ENCODE data around the gene WWOX.

WWOX gene

DNA sequence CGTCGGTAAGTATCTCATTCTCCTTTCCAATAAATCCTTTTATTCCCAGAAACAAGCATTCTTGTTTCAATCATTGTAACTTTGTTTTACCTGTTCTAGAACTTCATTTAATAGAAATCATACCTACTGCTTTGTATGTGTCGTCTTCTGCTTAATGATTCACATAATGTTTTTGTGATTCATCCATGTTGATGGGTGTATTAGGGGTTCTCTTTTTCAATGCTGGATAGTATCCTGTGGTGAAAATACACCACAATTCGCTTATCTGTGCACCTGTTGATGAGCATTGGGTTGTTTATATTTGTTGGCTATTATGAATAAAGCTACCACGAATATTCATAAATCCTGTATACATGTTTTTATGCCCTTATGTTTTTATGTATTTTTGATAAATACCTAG, 797.8 kb downstream of the WWOX start (continued):
- TF ChIP-seq POU6F1 (CRISPR knock-in tag; IDR thresholded peaks at IDR 0.05; ENCODE audit: borderline replicate concordance, low read depth) (no peak), CREB5 (CRISPR knock-in tag; IDR thresholded peaks at IDR 0.05; ENCODE audit: low read depth) (no peak), OSR1 (CRISPR knock-in tag; IDR thresholded peaks at IDR 0.05) (no peak)

- TF ChIP-seq ESRRG (CRISPR knock-in tag; IDR thresholded peaks at IDR 0.05) = no peak
- TF ChIP-seq ZFP30 (CRISPR knock-in tag; IDR thresholded peaks at IDR 0.05) = no peak
- TF ChIP-seq ZNF565 (CRISPR knock-in tag; conservative IDR thresholded peaks at IDR 0.05; ENCODE audit: low read depth) = no peak
- no peak for TF ChIP-seq ISL1 (CRISPR knock-in tag; IDR thresholded peaks at IDR 0.05)
- TF ChIP-seq, protein P1, sequence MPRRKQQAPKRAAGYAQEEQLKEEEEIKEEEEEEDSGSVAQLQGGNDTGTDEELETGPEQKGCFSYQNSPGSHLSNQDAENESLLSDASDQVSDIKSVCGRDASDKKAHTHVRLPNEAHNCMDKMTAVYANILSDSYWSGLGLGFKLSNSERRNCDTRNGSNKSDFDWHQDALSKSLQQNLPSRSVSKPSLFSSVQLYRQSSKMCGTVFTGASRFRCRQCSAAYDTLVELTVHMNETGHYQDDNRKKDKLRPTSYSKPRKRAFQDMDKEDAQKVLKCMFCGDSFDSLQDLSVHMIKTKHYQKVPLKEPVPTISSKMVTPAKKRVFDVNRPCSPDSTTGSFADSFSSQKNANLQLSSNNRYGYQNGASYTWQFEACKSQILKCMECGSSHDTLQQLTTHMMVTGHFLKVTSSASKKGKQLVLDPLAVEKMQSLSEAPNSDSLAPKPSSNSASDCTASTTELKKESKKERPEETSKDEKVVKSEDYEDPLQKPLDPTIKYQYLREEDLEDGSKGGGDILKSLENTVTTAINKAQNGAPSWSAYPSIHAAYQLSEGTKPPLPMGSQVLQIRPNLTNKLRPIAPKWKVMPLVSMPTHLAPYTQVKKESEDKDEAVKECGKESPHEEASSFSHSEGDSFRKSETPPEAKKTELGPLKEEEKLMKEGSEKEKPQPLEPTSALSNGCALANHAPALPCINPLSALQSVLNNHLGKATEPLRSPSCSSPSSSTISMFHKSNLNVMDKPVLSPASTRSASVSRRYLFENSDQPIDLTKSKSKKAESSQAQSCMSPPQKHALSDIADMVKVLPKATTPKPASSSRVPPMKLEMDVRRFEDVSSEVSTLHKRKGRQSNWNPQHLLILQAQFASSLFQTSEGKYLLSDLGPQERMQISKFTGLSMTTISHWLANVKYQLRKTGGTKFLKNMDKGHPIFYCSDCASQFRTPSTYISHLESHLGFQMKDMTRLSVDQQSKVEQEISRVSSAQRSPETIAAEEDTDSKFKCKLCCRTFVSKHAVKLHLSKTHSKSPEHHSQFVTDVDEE (CRISPR knock-in tag; IDR thresholded peaks at IDR 0.05) = no peak
- ATAC-seq = no peak
Measured at GRCh38 chr16:78900044-78900811, 800.8 kb downstream of the WWOX start.

- no peak for ATAC-seq
- TF ChIP-seq RARB (CRISPR knock-in tag; IDR thresholded peaks at IDR 0.05) (no peak), CSRNP3 (CRISPR knock-in tag; IDR thresholded peaks at IDR 0.05) (no peak), GLIS3 (CRISPR knock-in tag; IDR thresholded peaks at IDR 0.05) (no peak), ZC3H10 (CRISPR knock-in tag; IDR thresholded peaks at IDR 0.05) (no peak), CSDC2 (CRISPR knock-in tag; IDR thresholded peaks at IDR 0.05) (no peak), PPARA (CRISPR knock-in tag; IDR thresholded peaks at IDR 0.05; ENCODE audit: borderline replicate concordance) (no peak), ZFP3 (CRISPR knock-in tag; IDR thresholded peaks at IDR 0.05) (no peak), ESRRG (CRISPR knock-in tag; IDR thresholded peaks at IDR 0.05) (no peak), CREB5 (CRISPR knock-in tag; IDR thresholded peaks at IDR 0.05; ENCODE audit: low read depth) (no peak)
- TF ChIP-seq, protein P1 (CRISPR knock-in tag; IDR thresholded peaks at IDR 0.05) = no peak
Measured at GRCh38 chr16:78900966-78901365, 801.5 kb downstream of the WWOX start.

DNA sequence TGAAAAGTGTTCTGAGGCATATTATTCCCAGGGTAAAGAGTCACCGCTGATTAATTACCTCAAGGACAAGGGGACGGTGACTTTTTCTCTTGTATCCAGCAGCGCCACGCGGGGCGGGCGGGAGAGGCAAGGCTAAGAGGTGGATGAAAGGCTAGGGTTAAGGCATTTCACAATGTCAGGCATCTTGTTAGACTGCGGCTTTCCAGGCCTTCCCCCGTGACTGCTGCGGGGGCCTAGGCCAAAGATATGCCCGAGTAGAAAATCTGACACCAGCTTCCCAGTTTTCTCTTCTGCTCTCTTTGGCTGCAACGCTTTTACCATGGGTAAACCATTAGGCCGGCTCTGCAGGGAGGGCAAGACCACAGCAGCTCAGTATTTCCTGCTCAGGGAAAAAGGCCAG, 802.9 kb downstream of the WWOX start:
- TF ChIP-seq RARB (CRISPR knock-in tag; IDR thresholded peaks at IDR 0.05) (no peak), ZNF565 (CRISPR knock-in tag; conservative IDR thresholded peaks at IDR 0.05; ENCODE audit: low read depth) (no peak), ZFP30 (CRISPR knock-in tag; IDR thresholded peaks at IDR 0.05) (no peak), ZNF70 (CRISPR knock-in tag; IDR thresholded peaks at IDR 0.05) (no peak), ZNF8 (CRISPR knock-in tag; IDR thresholded peaks at IDR 0.05) (no peak), ESRRG (CRISPR knock-in tag; IDR thresholded peaks at IDR 0.05) (no peak), GLIS3 (CRISPR knock-in tag; IDR thresholded peaks at IDR 0.05) (no peak), ZFP3 (CRISPR knock-in tag; IDR thresholded peaks at IDR 0.05) (no peak), TOX (CRISPR knock-in tag; IDR thresholded peaks at IDR 0.05; ENCODE audit: borderline replicate concordance) (no peak), OSR1 (CRISPR knock-in tag; IDR thresholded peaks at IDR 0.05) (no peak), ISL1 (CRISPR knock-in tag; IDR thresholded peaks at IDR 0.05) (no peak), BACH2 (CRISPR knock-in tag; IDR thresholded peaks at IDR 0.05; ENCODE audit: borderline replicate concordance) (no peak), ARNTL (CRISPR knock-in tag; IDR thresholded peaks at IDR 0.05; ENCODE audit: borderline replicate concordance, low read depth) (no peak)
- no peak for ATAC-seq

All from SK-N-SH treated with all-trans-retinoic acid at 6 μM for 48 hours (cell line).